Activated T-cell treated with anti-CD3 and anti-CD28 coated beads for 24 hours (primary cell): ENCODE data around the gene PRDX1.
"Not testable (repeated sequence)": the region's sequence is repeated elsewhere in the genome, so short reads cannot be mapped to it uniquely, and the experiment has no call there.

ENCODE experiments used
- DNase-seq: peaks from one replicate; pipeline ENCODE4 v3.0.0-alpha.2; 2020; ENCODE audit warnings: low read depth

PRDX1 gene

DNA sequence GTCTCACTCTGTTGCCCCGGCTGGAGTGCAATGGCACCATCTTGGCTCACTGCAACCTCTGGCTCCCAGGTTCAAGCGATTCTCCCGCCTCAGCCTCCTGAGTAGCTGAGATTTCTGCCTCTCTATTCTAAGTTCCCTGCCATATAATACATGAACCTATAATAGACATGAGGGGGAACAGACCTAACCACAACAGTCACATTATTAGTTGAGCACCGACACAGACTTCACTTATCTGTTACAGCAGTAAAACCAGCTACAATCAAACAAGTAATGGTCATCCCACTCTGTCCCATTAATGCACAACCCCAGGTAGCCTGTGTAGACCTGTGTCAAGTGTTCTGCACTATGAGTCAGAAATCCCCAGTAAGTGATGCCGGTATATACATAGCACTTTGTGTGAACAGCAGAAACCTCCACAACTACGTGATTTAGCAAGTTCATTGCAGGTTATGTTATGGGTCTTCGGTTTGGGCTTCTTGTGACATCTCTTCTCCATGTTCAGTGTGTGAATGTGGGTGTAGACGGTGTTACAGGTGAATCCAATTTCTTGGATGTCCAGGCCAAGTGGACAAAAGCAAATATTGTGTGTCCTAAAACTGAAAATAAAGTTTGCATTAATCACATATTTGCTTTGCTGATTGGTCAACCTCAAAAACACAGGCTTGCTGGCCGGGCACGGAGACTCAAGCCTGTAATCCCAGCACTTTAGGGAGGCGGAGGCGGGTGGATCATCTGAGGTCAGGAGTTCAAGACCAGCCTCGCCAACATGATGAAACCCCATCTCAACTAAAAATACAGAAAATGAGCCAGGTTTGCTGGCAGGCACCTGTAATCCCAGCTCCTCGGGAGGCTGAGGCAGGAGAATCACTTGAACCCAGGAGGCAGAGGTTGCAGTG, 18.0 kb downstream of the PRDX1 start:
- DNase-seq, result no peak

DNA sequence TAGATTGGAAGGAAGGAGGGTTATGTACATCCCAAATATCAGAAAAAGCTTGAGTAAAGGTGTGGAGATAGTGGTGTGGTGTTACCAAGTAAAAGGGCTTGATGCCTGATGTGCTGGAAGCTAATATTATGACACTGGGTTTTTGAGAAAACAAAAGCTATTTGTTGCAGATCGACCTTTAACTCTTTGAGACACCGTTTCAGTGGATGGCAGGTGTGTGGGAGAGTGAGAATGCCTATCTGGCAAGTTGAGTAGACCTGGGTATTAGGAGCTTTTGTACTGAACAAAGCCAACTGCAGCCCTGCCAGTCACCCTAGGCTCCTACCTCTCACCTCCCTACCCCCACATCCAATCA, 20.2 kb downstream of the PRDX1 start:
- DNase-seq, result no peak

DNA sequence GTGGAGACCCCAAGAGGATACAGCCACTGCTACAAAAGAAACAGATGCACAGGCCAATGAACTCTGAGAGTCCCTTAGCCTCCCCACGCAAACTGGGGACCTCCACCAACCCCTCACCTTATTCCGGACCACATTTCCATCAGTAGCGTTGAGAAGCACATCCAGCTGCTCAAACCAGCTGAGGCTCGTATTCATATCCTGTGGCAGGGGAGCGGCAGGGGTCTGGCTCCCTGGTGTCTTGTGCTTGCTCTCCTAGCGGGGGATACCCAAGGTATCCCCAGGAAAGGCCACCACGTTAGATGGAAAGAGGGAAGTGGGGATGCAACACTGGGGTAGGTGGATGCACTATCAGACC, 22.3 kb downstream of the PRDX1 start:
- DNase-seq, result no peak

DNA sequence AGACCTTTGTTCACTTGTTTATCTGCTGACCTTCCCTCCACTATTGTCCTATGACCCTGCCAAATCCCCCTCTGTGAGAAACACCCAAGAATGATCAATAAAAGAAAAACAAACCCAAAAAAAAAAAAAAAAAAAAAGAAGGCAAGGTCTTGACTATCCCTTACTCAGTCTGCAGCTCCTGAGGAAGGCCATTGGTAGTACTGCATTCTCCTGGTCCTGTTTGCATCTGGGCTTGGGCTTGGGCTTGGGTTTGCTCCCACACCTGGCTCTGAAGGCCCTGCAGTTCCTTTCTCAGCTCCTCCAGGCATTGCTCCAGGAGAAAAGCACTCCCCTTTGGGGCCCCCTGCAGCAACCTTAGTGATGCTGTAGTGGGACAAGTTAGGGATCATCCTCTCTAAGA, 23.4 kb downstream of the PRDX1 start:
- DNase-seq, result no peak

DNA sequence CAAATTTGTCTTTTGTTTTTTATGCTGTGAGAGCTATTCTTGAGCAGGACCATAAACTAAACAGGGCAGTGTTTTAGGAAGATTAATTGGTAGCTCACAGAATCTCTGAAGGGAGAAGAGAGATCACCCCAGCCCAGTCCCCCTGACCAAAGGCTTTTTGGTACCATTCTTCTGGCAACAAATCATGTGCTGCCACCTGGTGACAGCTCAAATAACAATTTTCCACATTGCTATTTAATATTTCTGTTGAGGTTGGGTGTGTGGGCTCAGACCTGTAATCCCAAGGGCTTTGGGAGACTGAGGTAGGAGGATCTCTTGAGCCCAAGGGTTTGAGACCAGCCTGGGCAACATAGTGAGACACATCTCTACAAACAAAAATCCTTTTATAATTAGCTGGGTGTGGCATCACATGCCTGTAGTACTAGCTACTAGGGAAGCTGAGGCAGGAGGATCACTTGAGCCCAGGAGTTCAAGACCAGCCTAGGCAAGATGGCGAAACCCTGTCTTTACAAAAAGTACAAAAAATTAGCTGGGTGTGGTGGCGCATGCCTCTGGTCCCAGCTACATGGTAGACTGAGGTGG, 28.5 kb downstream of the PRDX1 start:
- DNase-seq, result peak; percentile 41

DNA sequence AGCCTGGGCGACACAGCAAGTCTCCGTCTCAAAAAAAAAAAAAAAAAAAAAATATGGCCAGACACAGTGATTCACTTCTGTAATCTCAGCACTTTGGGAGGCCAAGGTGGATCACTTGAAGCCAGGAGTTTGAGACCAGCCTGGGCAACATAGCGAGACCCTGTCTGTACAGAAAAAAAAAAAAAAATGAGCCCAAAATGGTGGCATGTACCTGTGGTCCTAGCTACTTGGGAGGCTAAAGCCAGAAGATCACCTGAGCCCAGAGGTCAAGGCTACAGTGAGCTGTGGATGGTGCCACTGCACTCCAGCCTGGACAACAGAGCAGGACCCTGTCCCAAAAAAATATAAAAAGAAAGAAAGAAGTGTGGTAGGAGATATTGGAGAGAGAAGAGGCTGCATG, 29.0 kb downstream of the PRDX1 start:
- no peak for DNase-seq

DNA sequence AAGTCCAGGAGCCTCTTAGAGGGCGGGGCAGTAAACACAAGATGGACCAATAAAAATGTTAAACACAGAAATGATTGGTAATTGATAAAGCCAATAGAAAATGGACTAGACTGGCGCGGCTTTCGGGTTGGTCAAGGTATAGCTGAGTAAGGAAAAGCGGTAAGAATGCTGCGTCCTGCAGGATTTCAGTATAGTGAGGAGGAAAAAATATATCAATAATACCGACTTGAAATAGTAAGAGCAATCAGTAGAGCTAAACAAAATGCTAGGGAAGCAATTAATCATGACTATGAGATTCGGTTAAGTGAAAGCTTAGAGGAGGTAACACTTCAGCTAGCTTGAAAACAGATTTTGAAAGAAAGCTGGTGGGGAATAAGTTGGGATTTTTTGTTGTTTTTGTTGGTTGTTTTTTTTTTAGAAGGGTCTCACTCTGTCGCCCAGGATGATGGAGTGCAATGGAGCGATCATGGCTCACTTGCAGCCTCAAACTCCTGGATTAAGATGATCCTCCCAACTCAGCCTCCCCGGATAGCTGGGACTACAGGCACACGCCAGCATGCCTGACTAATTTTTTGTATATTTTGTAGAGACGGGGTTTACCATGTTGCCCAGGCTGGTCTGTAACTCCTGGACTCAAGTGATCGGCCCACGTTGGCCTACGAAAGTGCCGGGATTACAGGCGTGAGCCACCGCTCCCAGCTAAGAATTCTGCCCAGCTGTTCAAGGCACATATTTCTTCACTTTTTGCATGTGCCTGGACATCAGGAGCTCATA, 30.0 kb downstream of the PRDX1 start:
- no peak for DNase-seq

DNA sequence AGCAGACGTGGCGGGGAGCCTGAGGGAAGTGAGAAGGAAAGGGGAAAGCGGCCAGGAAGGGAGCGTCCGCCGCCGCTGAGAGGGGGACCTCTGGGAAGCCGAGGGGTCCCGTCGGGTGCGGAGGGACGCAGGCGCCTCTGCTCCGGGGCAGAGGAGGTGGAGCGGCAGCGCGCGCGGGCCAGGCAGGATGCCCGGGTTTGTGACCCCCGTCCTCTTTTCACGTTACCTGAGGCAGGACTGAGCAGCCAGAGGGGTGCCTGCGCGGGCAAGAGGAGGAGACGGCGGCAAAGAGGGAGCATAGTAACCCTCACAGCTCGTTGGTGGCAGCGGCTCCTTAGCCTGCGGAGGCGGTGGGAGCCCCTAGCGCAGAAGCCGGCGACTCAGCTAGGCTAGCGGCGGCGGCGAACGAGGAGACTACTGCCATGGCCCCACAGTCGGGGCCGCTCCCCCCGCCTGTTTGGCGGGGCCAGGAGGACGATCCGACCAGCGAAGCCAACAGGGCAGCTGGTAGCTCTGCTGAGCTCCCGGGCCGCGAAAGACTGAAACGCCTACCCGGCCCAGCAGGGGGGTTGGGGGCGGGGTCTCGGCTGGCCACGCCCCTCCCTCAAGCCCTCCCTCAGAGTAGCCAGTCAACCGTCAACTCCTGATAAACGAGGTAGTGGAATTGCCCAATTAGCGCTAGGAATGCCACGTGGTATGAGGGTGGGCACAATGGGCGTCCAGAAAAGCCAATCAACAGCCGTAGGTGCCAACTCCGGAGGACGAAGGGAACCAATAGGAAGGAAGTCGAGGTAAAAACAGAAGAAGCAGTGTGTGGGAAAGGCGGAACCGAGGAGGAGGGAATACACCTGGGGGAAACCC, 30.8 kb downstream of the PRDX1 start, which contains the start of gene TESK2:
Gene TESK2 (minus strand): TSS at position 538 of the 861 bp plus-strand sequence. CDS start 33,378 bp downstream, outside the sequence.
- DNase-seq, result peak; percentile 95

DNA sequence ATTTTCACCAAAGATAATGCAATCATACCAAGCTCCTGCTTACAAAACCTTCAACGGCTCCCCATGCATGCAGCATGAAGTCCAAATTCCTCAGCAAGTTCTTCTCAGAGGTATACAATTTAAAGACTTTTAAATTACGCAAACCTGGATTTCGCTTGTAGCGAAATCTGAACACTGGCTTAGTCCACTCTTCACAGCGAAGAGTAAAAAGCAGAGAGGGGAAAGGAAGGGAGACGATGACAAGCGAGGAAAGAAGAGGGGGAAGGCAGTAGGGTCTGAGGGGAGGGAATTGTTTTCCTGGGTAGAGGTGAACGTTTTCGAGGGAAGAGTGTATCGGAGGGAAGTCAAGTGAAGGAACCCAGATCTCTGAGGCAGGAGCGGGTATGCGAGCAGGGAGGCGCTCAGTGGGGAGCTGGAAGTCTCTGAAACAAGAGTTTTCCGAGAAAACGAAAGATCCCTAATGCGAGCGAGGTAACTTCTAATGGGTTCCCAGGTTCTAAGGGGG, 31.5 kb downstream of the PRDX1 start:
- DNase-seq, result no peak

DNA sequence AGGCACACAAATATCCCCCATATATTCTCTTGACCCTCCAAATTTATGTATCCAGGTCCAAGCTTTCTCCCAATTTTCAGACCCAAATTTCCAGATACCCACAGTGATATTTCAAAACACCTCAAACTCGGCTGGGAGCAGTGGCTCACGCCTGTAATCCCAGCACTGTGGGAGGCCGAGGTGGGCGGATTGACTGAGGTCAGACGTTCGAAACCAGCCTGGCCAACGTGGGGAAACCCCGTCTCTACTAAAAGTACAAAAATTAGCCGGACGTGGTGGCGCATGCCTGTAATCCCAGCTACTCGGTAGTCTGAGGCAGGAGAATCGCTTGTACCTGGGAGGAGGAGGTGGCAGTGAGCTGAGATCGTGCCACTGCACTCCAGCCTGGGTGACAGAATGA, 32.3 kb downstream of the PRDX1 start:
- DNase-seq, result peak; percentile 14

DNA sequence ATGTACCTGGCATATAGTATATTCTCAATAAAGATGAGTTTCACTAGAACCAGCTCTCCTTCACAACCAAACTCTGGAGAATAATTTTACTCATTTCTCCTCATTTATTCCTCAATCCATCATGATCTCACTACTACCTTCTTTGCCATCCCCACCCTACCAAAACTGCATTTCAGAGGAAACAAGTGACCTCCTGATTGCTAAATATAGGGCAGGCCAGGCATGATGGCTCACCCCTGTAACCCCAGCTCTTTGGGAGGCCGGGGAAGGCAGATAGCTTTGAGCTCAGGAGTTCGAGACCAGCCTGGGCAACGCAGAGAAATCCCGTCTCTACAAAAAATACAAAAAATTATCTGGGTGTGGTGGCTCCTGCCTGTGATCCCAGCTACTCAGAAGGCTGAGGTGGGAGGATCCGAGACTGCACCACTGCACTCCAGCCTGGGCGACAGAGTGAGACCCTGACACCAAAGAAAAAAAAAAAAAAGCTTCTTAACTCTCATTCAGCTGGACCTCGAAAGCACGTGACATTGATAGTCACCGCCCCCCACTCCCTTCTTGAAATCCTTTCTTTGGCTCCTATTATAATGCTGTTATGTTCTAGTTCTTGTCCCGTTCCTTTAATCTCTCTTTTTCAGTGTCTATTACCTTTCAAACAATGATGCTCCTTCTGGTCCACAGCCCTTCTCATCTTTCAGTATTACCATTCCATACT, 32.9 kb downstream of the PRDX1 start:
- no peak for DNase-seq

DNA sequence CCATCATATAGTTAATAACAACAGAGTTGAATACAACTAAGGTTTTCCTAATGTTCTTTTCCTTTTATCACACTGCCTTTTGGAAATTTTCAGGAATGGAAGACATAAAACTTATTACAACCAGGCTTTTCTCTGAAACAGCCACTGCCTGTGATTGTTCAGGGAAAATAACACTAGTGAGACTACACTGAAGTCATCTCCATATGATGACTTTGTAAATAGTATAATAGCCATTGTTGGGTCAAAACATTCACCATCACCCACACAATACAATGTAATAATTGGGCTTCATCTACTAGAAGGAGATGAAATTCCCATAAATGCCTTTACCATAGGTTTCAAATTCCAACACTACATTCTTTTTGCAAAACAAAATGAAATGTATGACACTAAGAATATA, 35.7 kb downstream of the PRDX1 start:
- DNase-seq, result no peak

DNA sequence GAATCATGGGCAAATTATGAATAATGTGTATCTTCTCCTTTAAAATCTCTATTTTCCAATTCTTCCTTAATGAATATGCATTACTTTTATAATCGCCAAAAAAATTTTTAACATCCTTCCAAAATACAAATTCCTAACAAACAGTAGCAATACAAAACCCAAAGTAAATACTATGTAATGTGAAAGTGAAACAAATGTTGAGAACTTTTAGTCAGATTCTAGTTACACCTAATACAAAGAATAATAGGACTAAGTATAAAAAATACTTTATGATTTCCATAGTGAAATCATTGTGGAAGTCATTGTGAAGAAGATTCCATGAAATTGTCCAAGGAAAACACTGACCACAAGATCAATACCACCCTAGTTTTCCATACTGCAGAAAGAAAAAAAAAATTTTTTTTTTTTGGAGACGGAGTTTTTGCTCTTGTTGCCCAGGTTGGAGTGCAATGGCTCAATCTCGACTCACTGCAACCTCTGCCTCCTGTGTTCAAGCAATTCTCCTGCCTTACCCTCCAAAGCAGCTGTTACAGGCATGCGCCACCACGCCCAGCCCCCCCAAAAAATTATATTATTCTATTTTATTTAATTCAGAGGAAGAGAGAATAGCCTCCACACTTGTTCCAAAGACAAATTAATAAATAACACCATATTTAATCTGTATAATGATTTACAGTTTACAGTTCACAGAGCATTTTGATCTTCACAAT, 42.5 kb downstream of the PRDX1 start:
- no peak for DNase-seq

DNA sequence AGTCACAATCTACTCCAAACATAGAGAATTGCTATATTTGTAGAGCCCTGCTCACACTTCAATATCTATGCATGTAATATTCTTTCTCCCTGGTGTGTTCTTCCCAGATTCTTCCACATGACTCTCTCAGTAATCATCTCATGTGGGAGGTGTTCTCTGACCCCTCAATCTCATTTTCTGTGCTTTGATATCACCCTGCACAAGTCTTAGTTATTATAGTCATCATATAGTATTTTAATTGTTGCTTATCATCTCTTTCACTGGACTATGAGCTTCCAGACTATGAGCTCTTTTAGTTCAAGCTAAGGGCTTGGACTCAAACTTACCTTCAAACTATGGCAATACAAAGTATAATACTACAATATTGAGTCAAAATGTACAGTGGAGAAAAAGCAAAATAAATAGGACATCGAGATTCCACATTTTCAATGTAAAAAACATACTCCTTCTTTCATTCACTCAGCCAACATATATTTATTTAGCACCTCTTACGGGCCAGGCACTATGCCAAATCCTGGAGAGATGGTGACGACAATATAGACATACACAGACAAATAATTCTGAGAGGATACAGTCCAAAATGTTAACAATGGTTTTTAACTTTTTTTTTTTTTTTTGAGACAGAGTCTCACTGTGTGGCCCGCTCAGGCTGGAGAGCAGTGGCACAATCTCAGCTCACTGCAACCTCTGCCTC, 43.4 kb downstream of the PRDX1 start:
- DNase-seq, result no peak

DNA sequence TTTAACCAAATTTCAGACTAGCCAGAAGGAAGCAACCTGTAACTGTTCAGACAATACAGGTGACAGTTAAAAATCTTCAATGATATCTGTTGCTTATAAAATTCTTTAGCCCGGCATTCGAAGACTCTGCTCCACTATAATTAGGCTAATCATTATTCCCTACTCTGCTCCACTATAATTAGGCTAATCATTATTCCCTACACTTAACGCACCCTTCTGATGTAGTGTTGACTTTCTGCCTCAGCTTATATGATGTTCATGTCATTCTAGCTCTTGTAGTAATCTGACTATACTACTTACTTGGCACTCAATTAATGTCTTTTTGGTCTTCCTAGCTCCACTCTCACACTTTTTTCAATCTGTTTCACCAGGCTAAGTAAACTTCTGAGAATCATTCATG, 44.0 kb downstream of the PRDX1 start:
- DNase-seq, result no peak

DNA sequence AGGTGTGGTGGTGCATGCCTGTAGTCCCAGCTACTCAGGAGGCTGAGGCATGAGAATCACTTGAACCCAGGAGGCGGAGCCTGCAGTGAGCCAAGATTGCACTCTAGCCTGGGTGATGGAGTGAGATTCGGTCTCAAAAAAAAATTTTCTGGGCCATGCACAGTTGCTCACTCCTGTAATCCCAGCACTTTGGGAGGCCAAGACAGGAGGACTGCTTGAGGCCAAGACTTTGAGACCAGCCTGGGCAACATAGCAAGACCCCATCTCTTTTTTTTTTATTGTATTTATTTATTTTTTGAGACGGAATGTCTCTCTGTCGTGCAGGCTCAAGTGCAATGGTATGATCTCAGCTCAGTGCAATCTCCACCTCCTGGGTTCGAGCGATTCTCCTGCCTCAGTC, 47.5 kb downstream of the PRDX1 start:
- not testable (repeated sequence) for DNase-seq

DNA sequence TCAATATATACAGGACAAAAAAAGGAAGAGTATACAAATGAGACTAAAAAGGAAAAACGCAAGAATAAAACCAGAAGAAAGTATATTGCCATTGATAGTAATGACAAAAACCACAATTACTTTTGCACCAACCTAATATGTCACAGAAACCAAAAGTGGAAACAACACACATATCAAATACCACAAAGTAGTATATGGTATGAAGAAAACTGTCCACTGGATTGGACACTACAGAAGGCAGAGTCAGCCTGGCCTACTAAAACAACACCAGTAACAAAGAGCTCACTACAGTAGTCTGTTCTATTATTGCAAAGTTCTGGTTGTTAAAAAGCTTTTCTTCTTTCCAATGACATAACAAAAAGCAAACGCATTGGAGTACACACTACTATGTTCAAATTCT, 48.4 kb downstream of the PRDX1 start:
- DNase-seq, result no peak

DNA sequence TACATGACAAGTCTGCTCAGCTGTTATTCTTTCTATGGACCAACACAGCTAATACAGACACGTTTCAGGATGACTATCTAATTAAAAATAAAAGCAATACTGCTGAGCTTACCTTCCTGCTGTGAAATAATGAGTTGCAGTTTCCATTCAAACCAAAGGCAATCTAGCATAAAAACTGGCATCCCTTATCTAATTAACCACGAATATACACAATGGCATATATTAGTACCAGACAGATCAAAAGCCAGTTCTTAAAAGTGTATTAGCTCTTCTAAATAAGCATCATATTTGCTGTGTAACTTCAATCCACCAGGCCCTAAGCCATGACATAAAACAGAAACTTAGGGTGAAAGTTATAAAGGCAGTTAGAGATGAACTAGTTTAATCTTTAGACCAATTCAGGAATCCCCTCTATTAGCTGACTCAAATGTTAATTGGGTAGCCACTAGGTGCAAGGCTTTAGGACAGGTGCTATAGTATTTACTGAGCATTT, 51.3 kb downstream of the PRDX1 start:
- no peak for DNase-seq

DNA sequence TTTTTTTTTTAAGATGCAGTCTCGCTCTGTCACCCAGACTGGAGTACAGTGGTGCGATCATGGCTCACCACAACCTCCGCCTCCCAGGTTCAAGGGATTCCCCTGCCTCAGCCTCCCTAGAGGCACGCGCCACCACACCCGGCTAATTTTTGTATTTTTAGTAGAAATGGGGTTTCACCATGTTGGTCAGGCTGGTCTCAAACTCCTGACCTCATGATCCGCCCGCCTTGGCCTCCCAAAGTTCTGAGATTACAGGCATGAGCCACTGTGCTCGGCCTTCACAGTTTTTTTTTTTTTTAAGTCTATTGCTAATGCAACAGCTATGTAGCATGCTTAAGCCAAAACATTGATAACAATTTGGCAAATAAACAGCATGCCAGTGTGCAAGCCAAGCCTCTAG, 54.3 kb downstream of the PRDX1 start:
- DNase-seq, result not testable (repeated sequence)

DNA sequence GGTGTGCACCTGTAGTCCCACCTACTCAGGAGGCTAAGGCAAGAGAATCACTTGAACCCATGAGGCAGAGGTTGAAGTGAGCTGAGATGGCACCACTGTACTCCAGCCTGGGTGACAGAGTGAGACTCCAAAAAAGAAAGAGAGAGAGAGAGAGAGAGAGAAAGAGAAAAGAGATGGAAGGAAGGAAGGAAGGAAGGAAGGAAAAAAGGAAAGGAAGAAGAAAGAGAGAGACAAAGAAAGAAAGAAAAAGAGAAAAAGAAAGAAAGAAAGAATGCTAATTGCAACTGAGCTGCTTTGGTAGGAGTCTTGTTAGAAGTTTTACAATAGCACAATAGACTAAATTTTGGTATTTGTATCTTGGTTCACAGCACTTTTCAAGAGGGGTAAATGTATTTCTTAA, 56.4 kb downstream of the PRDX1 start:
- no peak for DNase-seq
